Spleen (tissue), 11 donors: ENCODE measurements around the gene PLAU. TPM values are rescaled to one million over a fixed set of nuclear protein-coding genes. Genes with fewer than 3 reads are reported as not detected.

Experiments used
- DNase-seq: peaks from one replicate; pipeline ENCODE4 v3.0.0-alpha.2; 2020
- H3K27ac ChIP-seq, 8 donors: fragments of 200-600 bp; sonication (generic) in 7 of 8; 1 replicate in 4 of 8; 2 replicates in 4 of 8; pipeline versions ENCODE4 v1.5.0 to v1.8.0; 2016 to 2021; ENCODE audit warnings: inconsistent platforms in 4 of 8, mild to moderate bottlenecking in 4 of 8, moderate library complexity in 1 of 8
- H3K27me3 ChIP-seq, 7 donors: fragments of 200-600 bp; sonication (generic) in 6 of 7; replicated peaks in 1 of 7; 1 replicate in 4 of 7; 2 replicates in 3 of 7; pipeline versions ENCODE4 v1.5.0 to v1.8.0; 2016 to 2021; ENCODE audit warnings: inconsistent platforms in 3 of 7, mild to moderate bottlenecking in 1 of 7
- H3K36me3 ChIP-seq, 6 donors: fragments of 200-600 bp; sonication (generic) in 5 of 6; 1 replicate in 4 of 6; 2 replicates in 2 of 6; pipeline versions ENCODE4 v1.5.0 to v1.8.0; 2016 to 2021; ENCODE audit warnings: inconsistent platforms in 2 of 6
- H3K4me1 ChIP-seq, 6 donors: fragments of 200-600 bp; sonication (generic) in 5 of 6; 1 replicate in 3 of 6; 2 replicates in 3 of 6; pipeline versions ENCODE4 v1.5.0 to v1.8.0; 2016 to 2021; ENCODE audit warnings: inconsistent platforms in 3 of 6
- H3K4me3 ChIP-seq, 8 donors: fragments of 200-600 bp; sonication (generic) in 7 of 8; 1 replicate in 4 of 8; 2 replicates in 4 of 8; pipeline versions ENCODE4 v1.5.0 to v1.8.0; 2016 to 2021; ENCODE audit warnings: inconsistent platforms in 4 of 8, mild to moderate bottlenecking in 4 of 8, moderate library complexity in 2 of 8
- H3K9me3 ChIP-seq, 8 donors: fragments of 200-600 bp; sonication (generic) in 7 of 8; 1 replicate in 4 of 8; 2 replicates in 4 of 8; pipeline versions ENCODE4 v1.5.0 to v1.8.0; 2016 to 2021; ENCODE audit warnings: inconsistent platforms in 4 of 8
- POLR2A ChIP-seq, 3 donors: fragments of 450-650 bp; IDR thresholded peaks; one replicate each; pipeline ENCODE4 v1.5.1; 2017; ENCODE audit warnings: antibody characterized with exemption in 3 of 3, mild to moderate bottlenecking in 1 of 3
- POLR2AphosphoS5 ChIP-seq, 3 donors: sonication (generic); formaldehyde crosslinking; IDR thresholded peaks; one replicate each; pipeline ENCODE4 v1.5.1; 2017; ENCODE audit warnings: antibody characterized with exemption in 3 of 3
- WGBS, 5 donors: extraction: QIAGEN DNeasy Blood & Tissue Kit in 3 of 5; methylation state at CpG; one replicate each; pipeline versions ENCODE4 v1.1.5 to v1.1.7; 2013 to 2018; 5-methylcytosine and 5-hydroxymethylcytosine counted together
- intact Hi-C: fragments of 100-400 bp; cut with DNase I; formaldehyde crosslinking; loops from one replicate; pipeline ENCODE4 v1.15.0; 2023; ENCODE audit warnings: low total_unique reads
- polyA plus RNA-seq, 3 donors: library from polyadenylated mRNA; stranded (reverse); fragments of 200-250 nt; gene quantifications; one replicate each; pipeline ENCODE4 v1.2.1, GENCODE V29; 2013
- total RNA-seq, 7 donors: library from RNA; depleted of rRNA in 3 of 7; stranded (reverse); fragments of >200 nt in 3 of 7; fragmentation: NEBNext Ultra II Directional in 4 of 7; extraction: Animal tissue kit (Norgen Biotek cat#: 25700) in 4 of 7; gene quantifications; one replicate each; pipeline versions ENCODE4 v1.1.0 to v1.2.1, GENCODE V29; 2016 to 2021
- TF ChIP-seq, protein P1 (sequence below), 11 experiments: fragments of 200-600 bp in 7 of 11; fragments of 450-650 bp in 4 of 11; sonication (generic) in 4 of 11; IDR thresholded peaks in 8 of 11; conservative IDR thresholded peaks in 3 of 11; 1 replicate in 7 of 11; 2 replicates in 4 of 11; pipeline versions ENCODE4 v1.4.0 to v1.8.0; 2016 to 2021; ENCODE audit warnings: antibody characterized with exemption in 11 of 11, inconsistent platforms in 4 of 11, mild to moderate bottlenecking in 1 of 11
- donor health status: healthy with polysubstance abuse.
- donor health status: DM: no; HTN: no; CAD: no; lungs with moderate emphysema.
- donor health status: DM: no; HTN: no; CAD: no.
- donor health status: Bipolar disorder and iron deficiency.
- donor health status: healthy.
- donor health status: DM: no; HTN: no; CAD: no.
- donor health status: DM: yes; HTN: yes; CAD: no.

PLAU gene
- total and polyA plus RNA-seq, 10 donors = 9.6 to 95.0 (median 30.3) TPM

DNA sequence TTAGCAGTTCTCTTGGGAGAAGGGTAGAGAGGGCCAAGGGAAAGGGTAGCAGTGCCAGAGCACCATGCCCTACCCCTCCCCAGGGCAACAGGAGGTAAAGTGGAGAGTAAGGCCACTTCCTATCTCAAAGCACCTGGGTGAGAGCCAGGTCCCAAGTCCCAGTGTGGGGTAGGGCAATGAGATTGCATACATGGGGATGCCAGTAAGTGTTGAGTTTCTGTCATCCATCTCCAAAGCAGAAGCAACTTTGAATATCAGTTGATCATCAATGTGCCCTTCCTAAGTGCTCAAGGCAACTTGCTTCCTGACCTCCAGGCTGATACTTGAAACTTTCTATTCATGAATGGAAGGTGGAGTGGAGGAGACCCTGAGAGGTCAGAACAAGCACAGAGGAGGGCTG, 34.4 kb upstream of the PLAU start:
- Histone ChIP-seq H3K27ac (no peak overlapping the region), H3K36me3 (peaks cover 0 to 14% (median 0%) of the 10 kb centered on the region in 6 donors), H3K4me3 (no peak overlapping the region), H3K27me3 (no peaks in the 10 kb centered on the region), H3K9me3 (no peaks in the 10 kb centered on the region), H3K4me1 (peaks cover 19 to 54% (median 38%) of the 10 kb centered on the region in 6 donors)
- no peak for DNase-seq
- no peak for TF ChIP-seq POLR2A (IDR thresholded peaks at IDR 0.05)
- TF ChIP-seq, protein P1, sequence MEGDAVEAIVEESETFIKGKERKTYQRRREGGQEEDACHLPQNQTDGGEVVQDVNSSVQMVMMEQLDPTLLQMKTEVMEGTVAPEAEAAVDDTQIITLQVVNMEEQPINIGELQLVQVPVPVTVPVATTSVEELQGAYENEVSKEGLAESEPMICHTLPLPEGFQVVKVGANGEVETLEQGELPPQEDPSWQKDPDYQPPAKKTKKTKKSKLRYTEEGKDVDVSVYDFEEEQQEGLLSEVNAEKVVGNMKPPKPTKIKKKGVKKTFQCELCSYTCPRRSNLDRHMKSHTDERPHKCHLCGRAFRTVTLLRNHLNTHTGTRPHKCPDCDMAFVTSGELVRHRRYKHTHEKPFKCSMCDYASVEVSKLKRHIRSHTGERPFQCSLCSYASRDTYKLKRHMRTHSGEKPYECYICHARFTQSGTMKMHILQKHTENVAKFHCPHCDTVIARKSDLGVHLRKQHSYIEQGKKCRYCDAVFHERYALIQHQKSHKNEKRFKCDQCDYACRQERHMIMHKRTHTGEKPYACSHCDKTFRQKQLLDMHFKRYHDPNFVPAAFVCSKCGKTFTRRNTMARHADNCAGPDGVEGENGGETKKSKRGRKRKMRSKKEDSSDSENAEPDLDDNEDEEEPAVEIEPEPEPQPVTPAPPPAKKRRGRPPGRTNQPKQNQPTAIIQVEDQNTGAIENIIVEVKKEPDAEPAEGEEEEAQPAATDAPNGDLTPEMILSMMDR (IDR thresholded peaks at IDR 0.05 in 8 of 11, conservative IDR thresholded peaks at IDR 0.05 in 3 of 11) = no peak
- no peak for TF ChIP-seq POLR2AphosphoS5 (IDR thresholded peaks at IDR 0.05)
- intact Hi-C loops = no loop called here

DNA sequence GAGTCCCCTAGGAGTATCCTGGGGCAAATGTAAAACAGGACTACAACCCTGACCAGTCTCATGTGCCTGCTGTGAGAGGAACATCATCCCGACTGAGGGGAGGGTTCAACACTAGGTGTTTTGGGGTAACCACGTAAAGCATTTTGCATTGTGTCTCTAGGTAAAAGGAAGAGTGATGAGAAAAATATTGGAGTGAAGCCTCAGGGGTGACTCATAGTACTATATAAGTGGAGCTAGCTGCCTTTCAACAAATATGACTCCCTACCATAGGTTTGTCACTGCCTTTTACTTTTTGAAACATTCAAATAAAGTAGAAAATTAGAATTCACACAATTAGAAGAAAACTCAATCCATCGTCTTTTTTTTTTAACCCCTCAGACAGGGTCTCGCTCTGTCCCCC, 34.0 kb upstream of the PLAU start:
- 84 to 93% (median 90%) methylated on average over 4 of the region's 4 CpGs for WGBS, 5 donors
- TF ChIP-seq, protein P1 (IDR thresholded peaks at IDR 0.05 in 8 of 11, conservative IDR thresholded peaks at IDR 0.05 in 3 of 11) = no peak
- TF ChIP-seq POLR2A (IDR thresholded peaks at IDR 0.05) = no peak
- no peak for TF ChIP-seq POLR2AphosphoS5 (IDR thresholded peaks at IDR 0.05)
- no peak for DNase-seq
- peaks cover 15 to 50% (median 35%) of the 10 kb centered on the region in 6 donors for H3K4me1 ChIP-seq
- intact Hi-C loops = no loop called here
- H3K27ac ChIP-seq = no peak overlapping the region
- no peak overlapping the region for H3K4me3 ChIP-seq
- H3K27me3 ChIP-seq = no peaks in the 10 kb centered on the region
- peaks cover 0 to 10% (median 0%) of the 10 kb centered on the region in 6 donors for H3K36me3 ChIP-seq
- no peaks in the 10 kb centered on the region for H3K9me3 ChIP-seq

DNA sequence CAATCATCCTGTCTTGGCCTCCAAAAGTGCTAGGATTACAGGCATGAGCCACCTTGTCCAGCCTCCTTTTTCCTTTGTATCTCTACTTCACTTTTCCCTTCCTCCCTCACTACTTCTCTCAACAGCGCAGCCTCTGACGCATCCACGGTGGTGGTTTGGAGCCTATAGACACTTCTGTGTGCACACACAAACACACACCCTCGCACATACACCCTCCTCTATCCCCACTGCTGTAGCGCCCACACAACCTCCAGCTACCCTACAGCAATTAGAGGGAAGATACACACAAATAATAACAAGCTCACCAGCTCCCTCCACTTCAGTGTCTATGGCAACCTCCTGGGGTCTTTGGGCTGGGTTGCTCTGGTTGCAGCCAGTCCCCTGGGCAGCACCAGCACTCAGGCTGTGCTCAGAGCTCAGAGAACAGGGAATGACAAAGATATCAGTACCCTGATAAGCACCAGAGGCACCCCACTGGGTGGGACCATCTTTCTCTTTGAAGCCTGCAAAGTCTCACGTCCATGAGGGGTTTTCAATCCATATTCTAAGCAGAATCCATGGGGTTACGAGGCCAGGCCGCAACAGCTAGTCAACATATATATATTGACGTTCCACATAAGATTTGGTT, 33.3 kb upstream of the PLAU start:
- Histone ChIP-seq H3K4me3 (no peak overlapping the region), H3K27ac (no peak overlapping the region), H3K27me3 (no peaks in the 10 kb centered on the region), H3K9me3 (no peaks in the 10 kb centered on the region), H3K4me1 (peaks cover 8 to 43% (median 28%) of the 10 kb centered on the region in 6 donors), H3K36me3 (peaks cover 0 to 3% (median 0%) of the 10 kb centered on the region in 6 donors)
- no peak for DNase-seq
- intact Hi-C loops = no loop called here
- WGBS, 5 donors = 91 to 95% (median 92%) methylated on average over 9 of the region's 9 CpGs
- TF ChIP-seq POLR2AphosphoS5 (IDR thresholded peaks at IDR 0.05) (no peak), POLR2A (IDR thresholded peaks at IDR 0.05) (no peak)
- TF ChIP-seq, protein P1 (IDR thresholded peaks at IDR 0.05 in 8 of 11, conservative IDR thresholded peaks at IDR 0.05 in 3 of 11) = no peak

DNA sequence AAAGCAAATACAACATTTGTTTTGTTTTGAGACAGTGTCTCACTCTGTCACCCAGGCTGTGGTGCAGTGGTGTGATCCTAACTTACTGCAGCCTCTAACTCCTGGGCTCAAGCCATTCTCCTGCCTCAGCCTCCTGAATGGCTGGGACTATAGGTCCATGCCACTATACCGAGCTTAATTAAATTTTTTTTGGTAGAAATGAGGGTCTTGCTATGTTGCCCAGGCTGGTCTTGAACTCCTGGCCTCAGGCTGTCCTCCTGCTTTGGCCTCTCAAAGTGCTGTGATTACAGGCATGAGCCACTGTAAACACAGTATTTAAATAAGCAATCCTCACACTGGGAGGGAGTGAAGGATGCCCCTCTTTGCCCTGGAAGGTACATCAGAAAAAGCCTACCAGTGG, 32.6 kb upstream of the PLAU start:
- TF ChIP-seq, protein P1 (IDR thresholded peaks at IDR 0.05 in 8 of 11, conservative IDR thresholded peaks at IDR 0.05 in 3 of 11) = no peak
- TF ChIP-seq POLR2A (IDR thresholded peaks at IDR 0.05) (no peak), POLR2AphosphoS5 (IDR thresholded peaks at IDR 0.05) (no peak)
- Histone ChIP-seq H3K4me3 (no peak overlapping the region), H3K36me3 (no peaks in the 10 kb centered on the region), H3K27me3 (no peaks in the 10 kb centered on the region), H3K27ac (no peak overlapping the region), H3K4me1 (peaks cover under 1 to 36% (median 21%) of the 10 kb centered on the region in 6 donors), H3K9me3 (no peaks in the 10 kb centered on the region)
- no peak for DNase-seq
- 75 to 100% (median 92%) methylated on average over 1 of the region's 1 CpG for WGBS, 5 donors
- intact Hi-C loops = no loop called here
